ENCODE measurements around the gene ERI3.

- no peak for TF ChIP-seq POLR2A (IDR thresholded peaks at IDR 0.05; ENCODE audit: low read depth, low read length)
- TF ChIP-seq CTCF (conservative IDR thresholded peaks at IDR 0.05; ENCODE audit: low read depth, low read length), result no peak
- no peak for TF ChIP-seq CEBPB (IDR thresholded peaks at IDR 0.05; ENCODE audit: low read depth, low read length)
- no peak for TF ChIP-seq CHD1 (IDR thresholded peaks at IDR 0.05; ENCODE audit: low read depth, low read length)
- no peak for TF ChIP-seq RCOR1 (IDR thresholded peaks at IDR 0.05; ENCODE audit: insufficient replicate concordance, low read length)
- no peak for TF ChIP-seq MAFK (IDR thresholded peaks at IDR 0.05; ENCODE audit: low read depth, low read length)
- no peak for TF ChIP-seq MAZ (IDR thresholded peaks at IDR 0.05; ENCODE audit: borderline replicate concordance, low read depth, low read length)
- no peak for TF ChIP-seq USF2 (IDR thresholded peaks at IDR 0.05; ENCODE audit: low read depth, low read length)
- TF ChIP-seq SMC3 (IDR thresholded peaks at IDR 0.05; ENCODE audit: low read depth, low read length), result no peak
- no peak for TF ChIP-seq ELK1 (IDR thresholded peaks at IDR 0.05; ENCODE audit: borderline replicate concordance, low read depth, low read length)
These were observed 9.8 kb downstream of the ERI3 start for GRCh38 chr1:44345187-44345775.

All from IMR-90 (cell line).